ENCODE results near the gene TNFRSF14.

TNFRSF14 gene

GRCh38 chr1:2557482-2558400 is 1.6 kb downstream of the TNFRSF14 start:
- no peak for DNase-seq (ENCODE audit: low read depth)
- peak overlapping the region; percentile 95 for H3K9ac ChIP-seq (ENCODE audit: low read length)
- H3K4me1 ChIP-seq (ENCODE audit: control insufficient read depth, insufficient read depth, low read length) = peaks cover 8% of the 10 kb centered on the region
- no peaks in the 10 kb centered on the region for H3K9me3 ChIP-seq (ENCODE audit: control insufficient read depth, low read length)
- H3K36me3 ChIP-seq (ENCODE audit: control insufficient read depth, insufficient read depth, low read length, severe bottlenecking) = no peaks in the 10 kb centered on the region
- no peaks in the 10 kb centered on the region for H3K27me3 ChIP-seq (replicated peaks; ENCODE audit: control insufficient read depth, insufficient read depth, low read length)
- H3K4me3 ChIP-seq (ENCODE audit: low read length) = peak overlapping the region; percentile 93

GRCh38 chr1:2558420-2558819 is 2.2 kb downstream of the TNFRSF14 start:
- no peak overlapping the region for H3K4me3 ChIP-seq (ENCODE audit: low read length)
- DNase-seq (ENCODE audit: low read depth) = no peak
- no peaks in the 10 kb centered on the region for H3K9me3 ChIP-seq (ENCODE audit: control insufficient read depth, low read length)
- H3K27me3 ChIP-seq (replicated peaks; ENCODE audit: control insufficient read depth, insufficient read depth, low read length) = no peaks in the 10 kb centered on the region
- no peaks in the 10 kb centered on the region for H3K36me3 ChIP-seq (ENCODE audit: control insufficient read depth, insufficient read depth, low read length, severe bottlenecking)
- peaks cover 8% of the 10 kb centered on the region for H3K4me1 ChIP-seq (ENCODE audit: control insufficient read depth, insufficient read depth, low read length)
- no peak overlapping the region for H3K9ac ChIP-seq (ENCODE audit: low read length)

- Histone ChIP-seq H3K27me3 (replicated peaks; ENCODE audit: control insufficient read depth, insufficient read depth, low read length) (no peaks in the 10 kb centered on the region), H3K9ac (ENCODE audit: low read length) (no peak overlapping the region), H3K4me1 (ENCODE audit: control insufficient read depth, insufficient read depth, low read length) (peaks cover 8% of the 10 kb centered on the region), H3K4me3 (ENCODE audit: low read length) (no peak overlapping the region), H3K36me3 (ENCODE audit: control insufficient read depth, insufficient read depth, low read length, severe bottlenecking) (no peaks in the 10 kb centered on the region), H3K9me3 (ENCODE audit: control insufficient read depth, low read length) (no peaks in the 10 kb centered on the region)
- no peak for DNase-seq (ENCODE audit: low read depth)
Observed at GRCh38 chr1:2558861-2559260, 2.7 kb downstream of the TNFRSF14 start.

- Histone ChIP-seq H3K4me3 (ENCODE audit: low read length) (no peak overlapping the region), H3K4me1 (ENCODE audit: control insufficient read depth, insufficient read depth, low read length) (peaks cover 8% of the 10 kb centered on the region), H3K27me3 (replicated peaks; ENCODE audit: control insufficient read depth, insufficient read depth, low read length) (no peaks in the 10 kb centered on the region), H3K36me3 (ENCODE audit: control insufficient read depth, insufficient read depth, low read length, severe bottlenecking) (no peaks in the 10 kb centered on the region), H3K9ac (ENCODE audit: low read length) (no peak overlapping the region), H3K9me3 (ENCODE audit: control insufficient read depth, low read length) (no peaks in the 10 kb centered on the region)
- DNase-seq (ENCODE audit: low read depth) = no peak
Observed at GRCh38 chr1:2559509-2560298, 3.5 kb downstream of the TNFRSF14 start.

- no peak for DNase-seq (ENCODE audit: low read depth)
- no peaks in the 10 kb centered on the region for H3K9me3 ChIP-seq (ENCODE audit: control insufficient read depth, low read length)
- H3K27me3 ChIP-seq (replicated peaks; ENCODE audit: control insufficient read depth, insufficient read depth, low read length) = peaks cover 4% of the 10 kb centered on the region
- no peak overlapping the region for H3K4me3 ChIP-seq (ENCODE audit: low read length)
- peaks cover 7% of the 10 kb centered on the region for H3K4me1 ChIP-seq (ENCODE audit: control insufficient read depth, insufficient read depth, low read length)
- H3K36me3 ChIP-seq (ENCODE audit: control insufficient read depth, insufficient read depth, low read length, severe bottlenecking) = no peaks in the 10 kb centered on the region
- H3K9ac ChIP-seq (ENCODE audit: low read length) = no peak overlapping the region
Observed at GRCh38 chr1:2560299-2561073, 4.3 kb downstream of the TNFRSF14 start.

- no peak for DNase-seq (ENCODE audit: low read depth)
- H3K36me3 ChIP-seq (ENCODE audit: control insufficient read depth, insufficient read depth, low read length, severe bottlenecking) = no peaks in the 10 kb centered on the region
- H3K4me1 ChIP-seq (ENCODE audit: control insufficient read depth, insufficient read depth, low read length) = no peaks in the 10 kb centered on the region
- H3K27me3 ChIP-seq (replicated peaks; ENCODE audit: control insufficient read depth, insufficient read depth, low read length) = peaks cover 4% of the 10 kb centered on the region
- H3K9ac ChIP-seq (ENCODE audit: low read length) = no peak overlapping the region
- H3K9me3 ChIP-seq (ENCODE audit: control insufficient read depth, low read length) = no peaks in the 10 kb centered on the region
- no peak overlapping the region for H3K4me3 ChIP-seq (ENCODE audit: low read length)
Observed at GRCh38 chr1:2561446-2561845, 5.3 kb downstream of the TNFRSF14 start.

GRCh38 chr1:2561898-2562895 is 6.0 kb downstream of the TNFRSF14 start:
- no peaks in the 10 kb centered on the region for H3K36me3 ChIP-seq (ENCODE audit: control insufficient read depth, insufficient read depth, low read length, severe bottlenecking)
- no peak overlapping the region for H3K9ac ChIP-seq (ENCODE audit: low read length)
- H3K27me3 ChIP-seq (replicated peaks; ENCODE audit: control insufficient read depth, insufficient read depth, low read length) = peaks cover 6% of the 10 kb centered on the region
- H3K9me3 ChIP-seq (ENCODE audit: control insufficient read depth, low read length) = no peaks in the 10 kb centered on the region
- no peak for DNase-seq (ENCODE audit: low read depth)
- H3K4me3 ChIP-seq (ENCODE audit: low read length) = no peak overlapping the region
- H3K4me1 ChIP-seq (ENCODE audit: control insufficient read depth, insufficient read depth, low read length) = no peaks in the 10 kb centered on the region

GRCh38 chr1:2563205-2563604 is 7.0 kb downstream of the TNFRSF14 start:
- H3K36me3 ChIP-seq (ENCODE audit: control insufficient read depth, insufficient read depth, low read length, severe bottlenecking) = no peaks in the 10 kb centered on the region
- no peak overlapping the region for H3K4me3 ChIP-seq (ENCODE audit: low read length)
- no peak overlapping the region for H3K9ac ChIP-seq (ENCODE audit: low read length)
- DNase-seq (ENCODE audit: low read depth) = no peak
- H3K4me1 ChIP-seq (ENCODE audit: control insufficient read depth, insufficient read depth, low read length) = no peaks in the 10 kb centered on the region
- H3K27me3 ChIP-seq (replicated peaks; ENCODE audit: control insufficient read depth, insufficient read depth, low read length) = peaks cover 11% of the 10 kb centered on the region
- no peaks in the 10 kb centered on the region for H3K9me3 ChIP-seq (ENCODE audit: control insufficient read depth, low read length)

- no peaks in the 10 kb centered on the region for H3K36me3 ChIP-seq (ENCODE audit: control insufficient read depth, insufficient read depth, low read length, severe bottlenecking)
- DNase-seq (ENCODE audit: low read depth) = no peak
- no peaks in the 10 kb centered on the region for H3K9me3 ChIP-seq (ENCODE audit: control insufficient read depth, low read length)
- H3K9ac ChIP-seq (ENCODE audit: low read length) = no peak overlapping the region
- peaks cover 11% of the 10 kb centered on the region for H3K27me3 ChIP-seq (replicated peaks; ENCODE audit: control insufficient read depth, insufficient read depth, low read length)
- H3K4me3 ChIP-seq (ENCODE audit: low read length) = no peak overlapping the region
- no peaks in the 10 kb centered on the region for H3K4me1 ChIP-seq (ENCODE audit: control insufficient read depth, insufficient read depth, low read length)
Observed at GRCh38 chr1:2564006-2564814, 8.0 kb downstream of the TNFRSF14 start.

Measured in adipocyte (in vitro differentiated cells).